Measurements from ENCODE around the gene PPP1R15B.

DNA sequence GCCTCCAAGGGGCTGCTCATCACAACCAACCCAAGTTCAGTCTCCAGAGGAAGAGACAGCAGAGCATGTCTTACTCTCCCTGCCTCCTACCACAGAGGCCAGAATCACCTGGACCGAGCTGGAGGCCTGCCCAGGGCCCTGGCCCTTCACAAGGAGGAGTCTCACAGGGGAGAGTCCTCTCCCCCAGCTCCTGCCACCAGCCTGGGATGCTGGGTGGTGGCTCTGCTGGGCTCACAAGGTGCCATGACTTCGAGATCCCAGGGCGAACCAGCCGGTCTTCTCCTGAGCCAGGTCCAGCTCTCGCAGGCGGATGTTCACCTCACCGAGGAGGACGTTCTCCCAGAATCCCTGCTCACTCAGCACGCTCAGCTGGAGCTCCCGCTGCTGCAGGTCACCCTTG, 13.0 kb upstream of the PPP1R15B start:
- TF ChIP-seq, protein P1, sequence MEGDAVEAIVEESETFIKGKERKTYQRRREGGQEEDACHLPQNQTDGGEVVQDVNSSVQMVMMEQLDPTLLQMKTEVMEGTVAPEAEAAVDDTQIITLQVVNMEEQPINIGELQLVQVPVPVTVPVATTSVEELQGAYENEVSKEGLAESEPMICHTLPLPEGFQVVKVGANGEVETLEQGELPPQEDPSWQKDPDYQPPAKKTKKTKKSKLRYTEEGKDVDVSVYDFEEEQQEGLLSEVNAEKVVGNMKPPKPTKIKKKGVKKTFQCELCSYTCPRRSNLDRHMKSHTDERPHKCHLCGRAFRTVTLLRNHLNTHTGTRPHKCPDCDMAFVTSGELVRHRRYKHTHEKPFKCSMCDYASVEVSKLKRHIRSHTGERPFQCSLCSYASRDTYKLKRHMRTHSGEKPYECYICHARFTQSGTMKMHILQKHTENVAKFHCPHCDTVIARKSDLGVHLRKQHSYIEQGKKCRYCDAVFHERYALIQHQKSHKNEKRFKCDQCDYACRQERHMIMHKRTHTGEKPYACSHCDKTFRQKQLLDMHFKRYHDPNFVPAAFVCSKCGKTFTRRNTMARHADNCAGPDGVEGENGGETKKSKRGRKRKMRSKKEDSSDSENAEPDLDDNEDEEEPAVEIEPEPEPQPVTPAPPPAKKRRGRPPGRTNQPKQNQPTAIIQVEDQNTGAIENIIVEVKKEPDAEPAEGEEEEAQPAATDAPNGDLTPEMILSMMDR (conservative IDR thresholded peaks at IDR 0.05; ENCODE audit: low read depth, low read length) = no peak
- TF ChIP-seq RCOR1 (IDR thresholded peaks at IDR 0.05; ENCODE audit: insufficient replicate concordance, low read length) (no peak), POLR2A (IDR thresholded peaks at IDR 0.05; ENCODE audit: low read depth, low read length) (no peak), SMC3 (IDR thresholded peaks at IDR 0.05; ENCODE audit: low read depth, low read length) (no peak), MAFK (IDR thresholded peaks at IDR 0.05; ENCODE audit: low read depth, low read length) (no peak), BHLHE40 (IDR thresholded peaks at IDR 0.05; ENCODE audit: low read depth, low read length) (no peak), RFX5 (IDR thresholded peaks at IDR 0.05; ENCODE audit: low read depth, low read length) (no peak)
- TF ChIP-seq, protein P2, sequence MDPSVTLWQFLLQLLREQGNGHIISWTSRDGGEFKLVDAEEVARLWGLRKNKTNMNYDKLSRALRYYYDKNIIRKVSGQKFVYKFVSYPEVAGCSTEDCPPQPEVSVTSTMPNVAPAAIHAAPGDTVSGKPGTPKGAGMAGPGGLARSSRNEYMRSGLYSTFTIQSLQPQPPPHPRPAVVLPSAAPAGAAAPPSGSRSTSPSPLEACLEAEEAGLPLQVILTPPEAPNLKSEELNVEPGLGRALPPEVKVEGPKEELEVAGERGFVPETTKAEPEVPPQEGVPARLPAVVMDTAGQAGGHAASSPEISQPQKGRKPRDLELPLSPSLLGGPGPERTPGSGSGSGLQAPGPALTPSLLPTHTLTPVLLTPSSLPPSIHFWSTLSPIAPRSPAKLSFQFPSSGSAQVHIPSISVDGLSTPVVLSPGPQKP (IDR thresholded peaks at IDR 0.05; ENCODE audit: borderline replicate concordance, low read depth, low read length) = no peak
